22Rv1 (cell line): ENCODE measurements around the gene RFX3.

Experiments used
- H3K27ac ChIP-seq: fragments of 450-650 bp; 2 replicates; pipeline ENCODE4 v1.5.1; 2017
- ZFX ChIP-seq: fragments of 450-650 bp; IDR thresholded peaks from 2 replicates; pipeline ENCODE4 v1.6.1; 2017; ENCODE audit warnings: antibody characterized with exemption, borderline replicate concordance
- TF ChIP-seq, protein P1 (sequence below): fragments of 450-650 bp; IDR thresholded peaks from 2 replicates; pipeline ENCODE4 v1.5.1; 2017; ENCODE audit warnings: mild to moderate bottlenecking

The RFX3 gene

DNA sequence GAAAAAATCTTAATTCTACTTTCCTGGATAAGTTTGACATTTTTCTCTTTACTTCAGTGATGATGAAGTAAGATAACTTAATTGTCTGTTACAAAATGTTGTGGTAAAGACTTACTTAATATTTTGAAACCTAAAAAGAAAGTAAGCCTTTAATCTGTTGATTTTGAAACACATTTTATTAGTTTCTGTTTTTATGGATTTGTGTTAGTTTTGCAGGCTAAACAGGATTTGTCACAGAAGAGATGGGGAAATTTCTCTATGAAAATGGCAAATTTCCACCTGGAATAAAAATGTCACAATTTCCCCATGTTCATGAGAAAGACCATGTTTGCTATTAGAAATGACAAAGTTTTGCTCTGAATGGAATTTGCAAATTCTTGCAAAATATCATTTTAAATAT, 237.1 kb downstream of the RFX3 start:
- no peak overlapping the region for H3K27ac ChIP-seq
- no peak for TF ChIP-seq ZFX
- TF ChIP-seq, protein P1, sequence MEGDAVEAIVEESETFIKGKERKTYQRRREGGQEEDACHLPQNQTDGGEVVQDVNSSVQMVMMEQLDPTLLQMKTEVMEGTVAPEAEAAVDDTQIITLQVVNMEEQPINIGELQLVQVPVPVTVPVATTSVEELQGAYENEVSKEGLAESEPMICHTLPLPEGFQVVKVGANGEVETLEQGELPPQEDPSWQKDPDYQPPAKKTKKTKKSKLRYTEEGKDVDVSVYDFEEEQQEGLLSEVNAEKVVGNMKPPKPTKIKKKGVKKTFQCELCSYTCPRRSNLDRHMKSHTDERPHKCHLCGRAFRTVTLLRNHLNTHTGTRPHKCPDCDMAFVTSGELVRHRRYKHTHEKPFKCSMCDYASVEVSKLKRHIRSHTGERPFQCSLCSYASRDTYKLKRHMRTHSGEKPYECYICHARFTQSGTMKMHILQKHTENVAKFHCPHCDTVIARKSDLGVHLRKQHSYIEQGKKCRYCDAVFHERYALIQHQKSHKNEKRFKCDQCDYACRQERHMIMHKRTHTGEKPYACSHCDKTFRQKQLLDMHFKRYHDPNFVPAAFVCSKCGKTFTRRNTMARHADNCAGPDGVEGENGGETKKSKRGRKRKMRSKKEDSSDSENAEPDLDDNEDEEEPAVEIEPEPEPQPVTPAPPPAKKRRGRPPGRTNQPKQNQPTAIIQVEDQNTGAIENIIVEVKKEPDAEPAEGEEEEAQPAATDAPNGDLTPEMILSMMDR, result no peak

DNA sequence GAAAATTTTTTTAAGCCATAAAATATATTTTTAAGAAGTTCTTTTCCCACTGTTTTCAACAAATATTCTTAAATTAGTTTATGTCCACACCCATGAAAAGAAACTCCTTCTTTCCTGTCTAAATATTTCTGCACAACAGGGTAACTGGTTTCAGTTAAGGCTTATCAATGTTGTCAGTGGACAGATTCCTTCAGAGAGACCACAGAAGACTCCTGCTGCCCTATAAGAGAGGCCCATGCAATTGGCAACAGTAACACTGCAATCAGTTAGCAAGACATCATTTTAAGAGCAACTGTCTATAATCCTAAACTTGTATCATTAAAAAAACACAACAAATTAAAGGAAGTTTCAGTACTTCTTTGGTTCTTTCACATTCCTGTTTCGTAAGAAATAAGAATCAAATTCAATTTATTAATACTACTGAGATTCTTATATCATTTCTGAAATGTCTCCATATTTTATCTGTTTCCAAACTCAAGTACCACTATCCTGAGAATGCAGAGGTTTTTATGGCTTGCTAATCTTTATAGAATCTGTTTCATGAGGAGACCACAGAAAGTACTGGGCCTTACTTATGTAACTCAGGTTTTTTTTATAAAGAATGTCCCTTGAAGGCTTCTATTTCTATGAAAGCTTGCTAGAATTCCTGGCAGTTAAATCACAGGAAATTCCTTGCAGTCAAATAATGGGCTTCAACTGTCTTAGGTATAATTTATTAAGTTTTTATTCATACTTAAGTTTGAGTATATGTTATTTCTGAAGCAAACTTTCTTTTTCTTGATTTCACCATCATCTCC, 240.2 kb downstream of the RFX3 start:
- H3K27ac ChIP-seq, result no peak overlapping the region
- TF ChIP-seq, protein P1, result no peak
- no peak for TF ChIP-seq ZFX

DNA sequence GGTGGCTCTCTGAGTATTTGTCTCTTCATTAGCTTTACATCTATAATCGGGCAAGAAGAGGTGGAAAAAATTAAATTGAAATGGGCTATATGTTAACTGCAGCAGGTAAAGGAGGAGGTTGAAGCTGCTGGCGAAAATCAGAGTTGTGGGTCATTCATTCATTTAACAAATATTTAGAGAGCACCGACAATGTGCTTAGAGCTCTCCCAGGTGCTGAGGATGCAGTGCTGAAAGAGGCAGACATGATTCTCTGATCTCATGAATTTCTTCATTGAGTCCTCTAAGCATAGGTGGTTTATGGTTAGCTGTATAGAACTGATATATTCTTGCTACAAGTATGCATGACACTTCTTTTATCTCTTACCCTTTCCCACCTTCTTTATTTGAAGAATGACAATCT, 243.4 kb downstream of the RFX3 start:
- no peak for TF ChIP-seq ZFX
- TF ChIP-seq, protein P1, result no peak
- H3K27ac ChIP-seq, result no peak overlapping the region

DNA sequence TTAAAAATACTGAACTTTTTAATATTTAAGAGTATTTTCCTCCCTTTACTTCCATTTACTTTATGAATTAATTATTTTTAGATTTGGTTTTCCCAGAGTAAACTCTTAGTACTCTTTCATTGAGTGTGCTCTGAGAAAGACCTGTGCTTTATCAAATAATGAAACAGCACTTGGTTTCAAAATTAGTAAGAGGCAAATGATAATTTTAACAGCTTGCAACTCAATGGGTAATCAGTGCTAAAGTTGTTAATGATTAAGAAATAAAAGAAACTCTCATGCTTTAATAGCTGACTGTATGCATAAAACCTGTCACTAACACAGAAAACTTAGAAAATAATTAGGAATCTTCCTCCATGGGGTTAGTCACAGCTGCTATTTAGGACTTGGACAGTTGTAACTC, 244.4 kb downstream of the RFX3 start:
- no peak overlapping the region for H3K27ac ChIP-seq
- TF ChIP-seq ZFX, result no peak
- TF ChIP-seq, protein P1, result no peak

DNA sequence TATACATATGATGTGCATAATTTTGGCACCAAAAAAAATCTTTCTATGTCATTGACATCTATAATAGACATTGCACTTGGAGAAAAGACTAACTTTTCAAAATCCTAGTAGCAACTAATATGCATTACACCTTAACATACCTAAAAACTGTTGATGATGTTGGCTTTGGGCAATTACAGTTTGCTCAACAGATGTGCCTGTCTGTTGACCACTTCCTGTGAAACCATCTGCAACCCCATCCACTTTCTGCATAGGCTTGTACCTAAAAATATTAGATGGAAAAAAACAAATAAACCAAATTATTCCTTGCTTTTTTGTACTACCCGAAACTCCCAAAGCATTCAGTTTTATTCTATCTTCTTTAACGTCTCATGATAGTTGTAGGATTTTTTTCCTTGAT, 248.6 kb downstream of the RFX3 start:
- H3K27ac ChIP-seq, result no peak overlapping the region
- TF ChIP-seq ZFX, result no peak
- TF ChIP-seq, protein P1, result no peak

DNA sequence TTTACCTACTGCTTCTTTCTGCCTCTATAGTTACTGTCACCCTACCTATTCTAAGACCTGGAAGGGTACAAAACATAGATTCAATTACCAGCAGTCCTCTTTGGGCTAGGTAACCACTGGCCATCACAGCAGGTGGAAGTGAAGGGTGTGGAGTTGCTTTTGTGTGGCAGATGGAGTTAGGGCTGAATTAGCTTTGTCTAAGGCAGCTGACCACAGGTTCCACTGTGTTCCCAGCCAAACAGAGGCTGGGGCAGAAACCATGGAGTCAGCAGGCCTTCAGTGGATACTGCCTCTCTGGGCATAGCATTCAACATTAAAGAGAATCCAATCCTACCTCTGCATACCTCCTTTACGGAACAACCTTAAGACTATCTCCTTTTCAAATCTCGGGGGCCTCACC, 254.2 kb downstream of the RFX3 start:
- TF ChIP-seq, protein P1, result no peak
- no peak for TF ChIP-seq ZFX
- no peak overlapping the region for H3K27ac ChIP-seq

DNA sequence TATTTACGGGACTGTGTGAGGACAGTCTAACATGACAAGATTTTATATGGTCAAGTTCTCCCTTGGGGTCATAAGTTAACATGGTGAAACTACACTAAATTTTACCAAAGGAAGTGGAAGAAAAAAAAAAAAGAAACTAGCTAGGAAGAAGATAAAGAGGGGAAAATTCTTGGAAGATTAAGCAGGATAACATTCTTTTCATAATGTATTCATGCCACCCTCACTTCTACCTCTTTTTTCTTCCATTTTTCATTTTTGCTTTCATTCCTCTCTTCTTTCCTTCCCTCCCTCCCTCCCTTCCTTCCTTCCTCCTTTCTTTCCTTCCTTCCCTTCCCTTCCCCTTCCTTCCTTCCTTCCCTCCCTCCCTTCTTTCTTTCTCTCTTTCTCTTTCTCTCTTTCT, 254.6 kb downstream of the RFX3 start:
- H3K27ac ChIP-seq, result no peak overlapping the region
- no peak for TF ChIP-seq ZFX

DNA sequence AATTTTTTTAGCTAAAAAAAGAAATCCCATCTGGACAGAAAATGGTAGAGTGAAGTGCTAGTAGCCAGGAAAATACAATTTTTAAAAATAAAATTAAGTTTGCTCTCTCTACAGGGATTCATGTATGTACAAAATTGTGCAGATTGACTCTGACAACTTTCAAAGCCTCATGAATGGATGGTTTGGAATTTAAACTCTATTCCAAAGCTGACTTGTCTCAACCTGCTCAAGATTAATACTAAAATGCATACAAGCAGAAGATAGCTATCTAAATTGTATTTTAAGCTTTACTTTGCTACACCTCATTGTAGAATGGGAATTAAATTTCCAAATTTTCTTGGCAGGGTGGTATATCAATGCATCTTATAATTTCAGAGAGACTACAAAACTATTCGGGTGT, 257.6 kb downstream of the RFX3 start:
- no peak overlapping the region for H3K27ac ChIP-seq
- TF ChIP-seq, protein P1, result no peak
- no peak for TF ChIP-seq ZFX
